PC-3 (cell line): Measurements from ENCODE around the gene WDR45B.

Source experiments
- CTCF ChIP-seq: fragments of 300-600 bp; sonication (generic); conservative IDR thresholded peaks from 2 replicates; pipeline ENCODE4 v1.5.1; 2017; ENCODE audit warnings: antibody characterized with exemption, low read depth, mild to moderate bottlenecking, low read length
- EZH2 ChIP-seq: fragments of 300-600 bp; sonication (generic); IDR thresholded peaks from one replicate; pipeline ENCODE4 v1.6.1; 2017; ENCODE audit warnings: antibody characterized with exemption, mild to moderate bottlenecking, low read length; ENCODE audit not compliant: unreplicated experiment
- EZH2phosphoT487 ChIP-seq: fragments of 300-600 bp; sonication (generic); IDR thresholded peaks from 2 replicates; pipeline ENCODE4 v1.6.1; 2018; ENCODE audit warnings: mild to moderate bottlenecking, antibody characterized with exemption, low read length, borderline replicate concordance

- no peak for TF ChIP-seq EZH2
- no peak for TF ChIP-seq CTCF
- TF ChIP-seq EZH2phosphoT487: no peak
Measured at GRCh38 chr17:82619211-82619610, 29.0 kb downstream of the WDR45B start.
